Activated CD4-positive, alpha-beta T cell treated with anti-CD3 and anti-CD28 coated beads, Interleukin-2, amount 50 U/mL, for 16 hours (primary cell): ENCODE results near the gene NFAM1.

Experiments used
- DNase-seq: peaks from one replicate; pipeline ENCODE4 v3.0.0-alpha.2; 2020

NFAM1 gene

DNA sequence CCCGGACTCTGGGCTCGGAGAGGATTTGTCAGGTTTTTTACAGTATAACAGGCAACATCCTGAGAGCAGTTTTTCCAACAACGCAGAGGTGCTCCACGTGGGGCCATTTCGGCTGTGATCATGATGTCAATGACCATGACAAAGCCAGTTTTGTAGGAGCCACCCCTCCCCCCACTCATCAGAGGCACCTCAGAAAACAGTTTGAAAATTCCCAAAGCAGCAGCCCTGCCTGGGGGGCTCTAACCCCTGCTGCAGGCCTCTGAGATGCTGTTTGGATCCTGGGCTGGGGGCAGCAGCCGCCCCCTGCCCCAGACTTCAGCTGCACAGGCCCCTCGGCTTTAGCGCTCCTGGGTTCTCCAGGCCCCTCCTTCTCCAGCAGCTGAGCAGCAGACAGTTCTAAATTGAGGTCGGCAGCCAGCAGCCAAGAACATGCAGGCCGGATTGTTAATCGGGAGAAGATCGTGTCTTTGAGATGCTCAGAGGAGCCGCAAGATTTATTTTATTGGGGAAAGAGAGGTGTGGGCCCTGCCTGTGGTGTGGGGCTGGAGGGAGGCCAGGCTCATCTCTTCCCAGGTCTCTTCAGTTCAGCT is 19.4 kb downstream of the NFAM1 start:
- DNase-seq = no peak

DNA sequence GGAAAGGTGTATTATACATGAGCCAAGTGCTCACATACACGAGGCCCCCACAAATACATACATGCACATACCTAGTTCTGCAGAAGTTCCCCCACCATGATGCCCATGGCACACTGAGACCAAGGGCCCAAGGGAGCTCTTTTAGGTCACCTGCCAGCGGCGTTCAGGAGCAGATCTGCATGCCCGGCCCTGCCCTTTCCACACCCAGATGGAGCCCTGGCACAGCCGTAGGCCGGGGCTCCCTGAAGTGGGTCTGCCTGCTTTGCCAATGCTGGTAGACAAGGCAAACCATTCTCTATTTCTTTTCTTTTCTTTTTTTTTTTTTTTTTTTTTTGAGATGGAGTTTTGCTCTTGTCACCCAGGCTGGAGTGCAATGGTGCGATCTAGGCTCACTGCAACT is 21.5 kb downstream of the NFAM1 start:
- no peak for DNase-seq

DNA sequence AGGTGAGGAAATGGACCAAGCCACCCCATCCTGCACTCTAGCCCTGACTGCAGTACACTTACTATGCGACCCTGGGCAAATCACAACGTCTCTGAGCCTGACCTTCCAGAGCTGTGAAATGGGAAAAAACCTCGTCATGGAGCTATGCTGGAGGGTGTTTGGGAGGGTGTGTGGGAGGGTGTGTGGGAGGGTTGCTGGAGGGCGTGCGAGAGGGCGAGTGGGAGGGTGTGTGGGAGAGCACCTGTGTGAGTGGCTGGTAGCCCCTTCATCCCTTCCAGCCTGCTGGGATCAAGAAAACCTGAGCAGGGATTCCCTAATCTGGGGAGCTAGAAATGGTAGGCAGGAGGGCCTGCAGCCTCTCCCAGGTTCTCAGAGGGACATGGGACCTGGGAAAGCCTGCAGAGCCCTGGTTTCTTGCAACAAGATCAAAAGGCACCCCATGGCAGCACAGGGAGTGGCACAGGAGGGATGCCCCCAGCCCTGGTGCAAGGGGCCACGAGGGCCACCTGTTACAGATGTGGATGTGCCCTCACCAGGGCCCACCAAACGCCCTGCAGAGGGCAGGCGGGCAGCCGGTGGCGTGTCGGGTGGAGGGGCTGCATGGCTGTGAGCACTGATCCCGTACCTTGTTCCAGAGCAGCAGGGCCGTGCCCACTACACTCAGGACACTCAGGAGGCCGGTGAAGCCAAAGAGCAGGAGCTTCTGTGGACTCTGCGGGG is 23.2 kb downstream of the NFAM1 start:
- DNase-seq = no peak

DNA sequence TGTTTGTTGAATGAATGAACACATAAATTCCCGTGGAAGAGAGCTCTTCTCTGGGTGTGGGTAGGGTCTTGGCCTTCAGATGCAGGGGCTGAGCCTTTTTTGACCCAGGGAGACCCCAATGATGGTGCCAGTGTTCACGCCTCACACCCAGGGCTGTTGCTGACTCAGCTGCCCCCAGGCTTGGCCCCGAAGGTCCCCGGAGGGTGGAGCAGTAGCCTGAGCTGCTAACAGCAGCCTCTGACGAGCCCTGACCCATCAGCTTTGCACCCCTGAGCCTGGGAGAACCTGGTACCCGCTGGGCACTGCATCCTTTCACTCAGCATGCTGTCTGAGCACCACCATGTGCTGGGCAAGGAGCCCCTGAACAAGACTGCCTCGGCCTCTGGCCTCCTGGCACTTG is 23.9 kb downstream of the NFAM1 start:
- no peak for DNase-seq

DNA sequence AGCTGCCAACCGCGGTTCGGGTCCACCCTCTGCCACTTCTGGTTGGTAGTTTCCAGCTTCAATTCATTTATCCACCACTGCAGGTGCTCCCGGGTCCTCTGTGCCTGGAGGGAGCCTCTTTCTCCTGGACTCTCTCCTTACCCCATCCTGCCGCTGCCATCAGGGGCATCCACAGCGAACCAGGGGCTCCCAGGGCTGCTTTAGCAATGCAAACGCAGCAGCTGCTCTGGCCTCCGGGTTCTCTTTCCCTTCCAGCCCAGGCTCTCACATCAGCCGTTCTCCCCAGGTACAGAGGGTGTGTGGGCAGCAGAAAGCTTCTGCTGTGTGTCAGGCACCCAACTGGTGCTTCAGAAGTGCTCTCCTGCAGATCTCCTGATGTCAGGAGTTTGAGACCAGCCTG is 27.9 kb downstream of the NFAM1 start:
- no peak for DNase-seq

DNA sequence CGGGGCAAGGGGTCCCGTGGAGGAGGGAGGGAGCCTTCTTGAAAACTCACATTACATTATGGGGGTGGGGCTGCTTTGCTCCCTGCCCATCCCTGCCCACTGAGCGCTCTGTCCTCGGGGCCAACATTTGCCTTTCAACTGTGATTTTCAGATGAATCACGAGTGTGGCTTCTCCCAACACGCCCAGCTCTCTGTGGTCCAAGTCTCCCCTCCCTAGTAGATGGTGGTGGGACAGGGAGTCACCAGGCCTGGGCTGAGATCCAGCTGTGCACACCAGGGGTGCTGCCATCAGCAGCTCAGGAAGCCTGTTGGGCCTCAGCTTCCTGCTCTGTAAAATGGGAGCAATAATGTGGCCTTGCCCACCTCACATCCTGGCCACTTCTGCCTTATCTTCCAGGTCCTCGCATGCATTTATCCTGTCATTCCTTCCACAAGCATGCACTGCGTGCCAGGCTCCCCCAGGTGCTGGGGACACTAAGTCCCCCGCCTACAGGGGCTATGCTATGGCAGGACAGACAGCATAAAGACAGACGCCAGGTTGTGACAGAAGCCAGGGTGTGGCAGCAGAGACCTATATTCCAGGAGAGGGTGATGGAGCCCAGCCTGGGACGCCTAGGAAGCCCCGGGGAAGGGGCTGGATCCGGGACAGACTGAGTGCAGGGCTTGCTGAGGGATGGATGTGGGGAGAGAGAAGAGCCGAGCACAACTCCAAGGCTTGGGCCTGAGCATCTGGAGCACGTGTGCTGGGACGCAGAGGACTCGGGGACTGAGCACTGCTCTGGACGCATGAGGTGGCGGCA is 30.5 kb downstream of the NFAM1 start:
- DNase-seq = no peak

DNA sequence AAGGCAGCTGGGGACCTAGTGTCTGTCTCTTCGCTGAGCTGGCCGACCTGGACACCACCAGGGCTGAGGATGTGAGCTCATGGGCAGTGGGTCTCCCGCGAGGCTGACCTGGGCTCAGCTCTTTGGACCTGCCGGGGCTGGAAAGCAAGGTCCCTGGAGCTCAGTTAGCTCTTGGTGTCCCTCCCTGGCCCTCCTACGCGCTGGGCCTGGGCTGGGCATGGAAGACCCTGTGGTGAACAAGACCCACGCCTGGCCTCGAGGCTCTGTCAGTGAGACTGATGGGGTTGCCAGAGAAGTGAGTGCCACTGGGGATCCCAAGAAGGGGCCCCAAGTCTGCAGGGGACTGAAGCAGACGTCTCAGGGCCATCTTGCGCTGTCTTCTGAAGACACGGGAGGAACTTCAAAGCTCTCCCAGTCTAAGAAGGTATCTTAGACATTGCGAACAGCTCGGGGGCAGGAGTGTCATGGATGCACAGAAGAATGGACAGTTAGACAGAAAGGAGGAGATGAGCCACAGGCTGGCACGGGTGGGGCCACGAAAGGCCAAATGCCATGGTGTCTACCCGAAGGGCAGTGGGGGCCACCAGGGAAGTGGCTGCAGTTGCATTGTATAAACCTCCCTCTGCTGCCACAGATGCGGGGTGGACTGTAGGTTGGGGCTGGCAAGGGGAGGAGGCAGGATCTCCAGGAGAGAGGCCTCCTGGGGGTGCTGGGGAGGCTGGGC is 31.2 kb downstream of the NFAM1 start:
- no peak for DNase-seq

DNA sequence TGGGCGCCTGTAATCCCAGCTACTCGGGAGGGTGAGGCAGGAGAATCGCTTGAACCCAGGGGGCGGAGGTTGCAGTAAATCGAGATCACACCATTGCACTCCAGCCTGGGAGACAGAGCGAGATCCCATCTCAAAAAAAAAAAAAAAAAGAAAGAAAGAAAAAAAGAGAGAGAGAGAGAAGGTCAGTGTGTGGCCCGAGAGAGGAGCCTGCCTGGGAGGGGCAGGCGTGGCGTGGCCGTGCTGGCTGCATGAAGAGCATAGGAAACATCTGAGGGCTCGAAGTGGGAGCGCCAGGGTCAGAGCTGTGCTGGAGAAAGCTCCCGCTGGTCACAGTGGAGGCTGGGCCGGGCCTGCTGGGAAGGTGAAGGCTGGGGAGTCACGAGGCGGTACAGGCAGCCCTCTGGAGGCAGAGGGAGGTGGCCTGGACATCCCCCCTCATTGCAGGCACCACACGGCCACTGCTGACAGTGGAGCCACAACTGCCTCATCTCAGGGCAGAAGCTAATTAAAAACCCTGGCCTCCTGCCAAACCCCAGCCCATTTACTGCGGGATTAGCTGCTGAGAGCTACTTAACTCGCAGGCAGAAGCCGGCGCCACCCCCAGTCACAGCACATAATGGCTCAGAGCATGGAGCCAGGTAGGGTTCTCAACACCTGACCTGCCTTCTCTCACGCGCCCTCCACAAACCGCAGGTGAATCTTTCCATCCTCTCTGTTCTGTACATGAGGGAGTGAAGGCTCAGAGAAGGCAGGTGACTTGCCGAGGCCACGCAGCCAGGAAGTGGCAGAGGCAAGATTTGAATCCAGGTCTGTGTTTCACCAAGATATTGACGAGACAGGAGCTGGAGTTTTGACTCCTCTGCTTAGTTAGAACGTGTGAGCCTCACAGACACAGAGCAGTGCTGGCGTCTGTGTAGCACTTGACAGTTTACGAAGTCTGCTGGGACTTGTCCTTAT is 32.6 kb downstream of the NFAM1 start:
- no peak for DNase-seq

DNA sequence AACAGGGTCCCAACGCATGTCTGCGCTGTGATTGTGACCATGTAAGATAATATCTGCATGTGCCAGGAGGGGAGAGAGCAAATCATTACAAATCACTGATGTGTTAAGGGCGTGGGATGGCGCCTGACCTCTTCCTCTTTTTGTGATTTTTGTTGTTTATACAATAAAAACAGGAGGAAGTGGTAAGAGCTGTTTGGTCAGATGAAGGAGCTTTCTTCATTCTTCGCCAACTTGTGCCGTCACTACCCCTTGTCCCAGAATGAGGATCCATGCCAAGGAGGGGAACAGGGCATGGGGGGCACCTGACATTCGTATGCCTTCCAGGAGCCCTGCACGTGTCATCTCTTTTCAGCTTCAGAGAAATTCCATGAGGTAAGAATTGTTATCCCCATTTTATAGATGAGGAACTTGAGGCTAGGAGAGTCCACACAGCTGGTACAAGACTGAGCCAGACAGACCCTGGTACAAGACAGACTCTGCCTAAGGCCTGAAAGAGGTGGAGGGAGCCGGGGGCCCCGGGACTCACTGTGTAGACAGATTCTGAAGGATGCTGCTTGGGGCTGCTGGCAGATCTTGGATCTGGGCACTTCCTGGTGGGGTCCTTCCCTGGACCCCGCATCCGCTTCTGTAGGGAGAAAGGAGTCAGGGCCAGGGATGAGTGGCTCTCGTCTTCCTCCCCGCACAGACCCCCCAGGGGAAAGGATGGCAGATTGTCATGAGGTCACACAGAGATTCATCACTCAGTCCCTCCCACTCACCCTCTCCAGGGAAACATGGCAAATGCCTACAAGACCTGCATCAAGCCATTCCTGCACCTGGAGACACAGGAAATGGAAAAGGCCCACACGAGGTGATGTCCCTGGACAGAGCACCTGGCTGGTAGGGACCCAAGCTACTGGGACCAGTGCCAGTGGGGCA is 34.6 kb downstream of the NFAM1 start:
- DNase-seq = no peak

DNA sequence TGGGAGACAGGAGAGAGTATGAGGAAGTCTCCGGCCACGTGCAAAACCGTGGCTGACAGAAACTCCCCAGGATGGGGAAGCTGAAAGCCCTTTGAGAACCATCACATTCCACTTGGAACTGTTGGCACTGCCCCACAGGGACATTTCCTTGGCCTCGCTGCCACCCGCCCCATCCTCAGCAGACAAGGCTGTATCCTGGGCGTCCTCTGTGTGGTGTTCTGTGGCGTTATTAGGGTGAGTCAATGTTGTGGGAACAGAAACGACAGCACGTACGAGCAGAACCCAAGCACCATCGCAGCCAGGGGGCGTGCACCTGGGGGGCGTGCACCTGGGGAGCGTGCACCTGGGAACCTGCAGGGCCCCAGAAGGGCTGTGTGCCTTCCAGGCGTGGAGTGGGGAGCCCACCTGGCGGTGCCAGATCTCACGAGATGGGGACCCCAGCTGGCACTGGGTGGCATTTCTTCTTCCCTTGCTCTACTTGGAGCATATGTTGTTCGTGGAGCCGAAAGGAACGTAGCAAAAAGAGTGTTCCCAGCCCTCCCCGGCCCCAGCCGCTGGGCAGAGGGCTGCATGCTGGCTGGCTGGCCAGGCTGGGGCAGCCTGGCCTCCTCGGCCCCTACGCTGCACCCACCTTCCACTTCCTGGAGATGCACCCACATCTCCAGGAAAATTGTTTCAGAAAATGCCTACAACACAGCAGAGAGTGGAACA is 35.4 kb downstream of the NFAM1 start:
- no peak for DNase-seq

DNA sequence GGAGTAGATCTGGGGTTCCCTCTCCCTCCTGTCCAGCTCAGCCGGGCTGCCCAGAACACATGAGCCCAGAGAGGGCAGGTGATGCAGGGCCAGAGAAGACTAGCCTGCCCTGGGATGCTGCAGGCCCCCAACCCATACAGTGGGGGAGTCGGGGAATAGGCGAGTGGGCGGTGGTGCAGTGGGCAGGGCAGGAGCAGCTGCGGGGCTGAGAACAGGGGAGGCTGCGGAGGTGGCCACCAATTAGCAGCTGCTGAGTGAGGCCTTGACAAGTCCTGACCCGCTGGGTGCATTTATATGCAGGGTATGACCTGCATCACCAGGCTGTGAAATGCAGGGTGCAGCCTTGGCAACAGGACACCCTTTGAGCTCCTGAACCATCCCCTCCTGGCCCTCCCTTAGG is 43.1 kb downstream of the NFAM1 start:
- DNase-seq = no peak

DNA sequence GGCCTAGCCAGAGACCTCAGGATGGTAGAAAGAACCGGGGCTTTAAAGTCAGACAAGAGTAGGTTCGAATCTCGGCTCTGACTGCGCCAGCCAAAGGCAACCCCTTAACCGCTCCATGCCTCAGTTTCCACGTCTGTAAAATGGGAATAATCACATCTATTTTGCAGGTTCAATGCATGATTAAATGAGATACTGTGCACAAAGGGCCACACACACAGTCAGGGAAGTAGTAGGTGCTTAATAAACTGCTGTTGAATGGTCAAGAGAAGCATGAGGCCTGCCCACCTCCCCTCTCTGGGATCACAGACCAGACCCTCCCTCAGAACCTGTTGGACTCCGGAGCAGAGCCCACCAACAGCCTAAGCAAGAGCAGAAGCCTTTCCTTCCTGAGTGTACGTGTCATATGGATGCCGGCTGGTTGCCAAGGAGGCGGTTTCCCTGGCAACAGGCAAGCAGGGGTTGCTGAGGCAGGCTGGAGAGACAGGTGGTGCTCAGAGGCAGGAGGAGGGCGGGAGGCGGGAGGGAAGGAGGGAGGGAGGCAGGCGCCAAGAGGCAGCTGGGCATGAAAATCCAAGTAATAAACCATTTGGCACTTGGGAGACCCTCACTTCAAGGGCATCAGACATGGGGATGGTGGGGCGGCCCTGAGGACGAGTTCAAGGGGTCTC is 43.9 kb downstream of the NFAM1 start:
- DNase-seq = no peak

DNA sequence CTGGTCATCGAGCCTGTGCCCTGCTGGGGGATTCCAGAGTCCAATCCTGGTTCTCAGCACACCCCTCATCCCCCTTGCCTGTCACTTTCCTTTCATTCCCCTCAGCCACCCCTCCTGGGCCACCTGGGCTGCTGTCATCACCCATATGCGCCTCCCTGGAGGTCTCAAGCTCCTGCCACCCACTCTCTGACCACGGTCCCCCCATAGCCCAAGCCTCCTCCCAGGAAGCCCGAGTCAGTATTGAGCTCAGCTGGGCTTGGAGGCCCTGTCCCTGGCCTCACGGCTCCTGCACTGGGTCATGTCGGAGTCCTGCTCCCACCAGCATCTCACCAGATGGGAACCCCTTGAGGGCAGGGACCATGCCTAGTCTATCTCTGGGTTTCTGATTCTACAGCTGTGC is 44.6 kb downstream of the NFAM1 start:
- DNase-seq = no peak

DNA sequence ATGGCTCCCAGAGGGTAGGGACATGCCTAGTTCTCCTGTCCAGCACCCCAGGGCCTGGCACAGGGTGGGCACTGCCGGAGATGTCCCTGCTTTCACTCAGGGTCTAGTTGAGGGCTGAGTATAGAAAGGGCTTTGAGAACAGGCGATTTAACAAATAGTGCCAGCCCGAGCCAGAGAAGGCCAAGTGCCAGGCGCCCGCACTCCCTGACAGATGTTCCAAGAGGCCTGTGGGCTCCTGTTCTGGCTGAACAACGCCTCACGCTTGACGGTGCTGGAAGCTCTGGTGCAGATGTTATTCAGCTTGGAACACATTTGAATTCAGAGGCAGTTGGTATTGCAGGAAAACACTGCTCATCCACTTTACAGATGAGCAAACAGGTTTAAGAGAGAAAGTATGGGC is 46.5 kb downstream of the NFAM1 start:
- no peak for DNase-seq

DNA sequence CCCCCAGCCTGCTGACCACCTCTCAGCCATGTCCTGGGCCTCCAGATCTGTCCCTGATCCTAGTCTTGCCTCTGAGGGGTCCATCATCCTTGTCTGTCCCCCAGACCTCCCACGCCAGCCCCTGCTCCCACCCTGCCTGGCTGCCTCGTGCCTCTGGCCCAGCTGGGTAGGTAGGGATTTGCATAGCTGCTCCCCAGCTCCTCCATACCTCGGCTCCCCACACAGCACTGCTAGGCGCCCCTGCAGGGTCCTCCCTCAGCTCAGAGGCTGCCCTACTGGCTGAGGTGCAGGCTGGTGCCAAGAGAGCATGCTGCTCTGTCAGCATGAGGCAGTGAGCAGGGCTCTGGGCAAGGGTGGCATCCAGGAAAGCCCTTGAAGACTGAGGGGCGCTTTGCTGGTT is 47.7 kb downstream of the NFAM1 start:
- DNase-seq = no peak

DNA sequence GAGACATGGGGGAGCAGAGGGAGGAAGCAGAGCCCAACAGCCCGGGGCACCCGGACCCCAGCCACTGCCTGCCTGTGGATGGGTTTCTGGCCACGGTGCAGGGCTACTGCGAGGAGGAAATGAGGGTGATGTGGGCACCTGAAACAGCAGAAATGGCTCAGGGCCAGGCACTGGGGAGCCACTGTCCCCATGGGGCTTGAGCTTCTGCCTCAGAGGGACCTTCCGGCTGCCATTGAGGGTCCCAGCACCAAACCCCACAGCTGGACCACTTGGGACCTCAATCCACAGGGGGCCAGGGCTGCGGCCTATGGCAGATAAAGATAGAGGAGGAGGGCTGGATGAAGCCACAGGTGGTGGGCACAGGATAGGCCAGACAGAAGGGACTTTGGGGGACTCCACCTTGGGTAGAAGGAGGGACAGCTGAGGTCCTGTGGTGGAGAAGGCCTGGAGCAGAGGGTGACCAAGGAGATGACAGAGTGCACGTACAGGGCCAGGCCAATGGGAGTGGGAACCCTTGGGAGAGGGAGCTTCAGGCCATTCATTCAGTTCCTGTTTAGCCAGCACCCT is 48.3 kb downstream of the NFAM1 start:
- no peak for DNase-seq

DNA sequence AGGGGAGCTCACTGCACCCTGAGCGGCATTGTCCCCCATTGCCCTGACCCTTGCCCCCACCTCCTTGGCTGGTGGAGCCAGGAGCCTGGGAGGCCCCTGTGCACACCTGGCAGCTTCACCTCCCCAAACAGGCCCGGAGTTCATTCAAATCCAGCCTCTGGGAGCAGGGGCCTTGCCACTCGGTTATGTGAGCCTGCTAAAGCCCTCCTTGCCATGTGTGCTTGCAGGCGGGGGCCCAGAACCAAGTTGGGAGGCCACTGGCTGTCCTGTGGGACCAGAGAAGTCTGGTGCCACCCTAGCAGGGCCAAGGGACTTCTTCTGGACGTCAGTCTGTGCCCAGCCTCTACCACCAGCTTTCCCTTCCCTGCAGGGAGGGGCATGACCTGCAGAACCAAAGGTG is 48.9 kb downstream of the NFAM1 start:
- DNase-seq = no peak

DNA sequence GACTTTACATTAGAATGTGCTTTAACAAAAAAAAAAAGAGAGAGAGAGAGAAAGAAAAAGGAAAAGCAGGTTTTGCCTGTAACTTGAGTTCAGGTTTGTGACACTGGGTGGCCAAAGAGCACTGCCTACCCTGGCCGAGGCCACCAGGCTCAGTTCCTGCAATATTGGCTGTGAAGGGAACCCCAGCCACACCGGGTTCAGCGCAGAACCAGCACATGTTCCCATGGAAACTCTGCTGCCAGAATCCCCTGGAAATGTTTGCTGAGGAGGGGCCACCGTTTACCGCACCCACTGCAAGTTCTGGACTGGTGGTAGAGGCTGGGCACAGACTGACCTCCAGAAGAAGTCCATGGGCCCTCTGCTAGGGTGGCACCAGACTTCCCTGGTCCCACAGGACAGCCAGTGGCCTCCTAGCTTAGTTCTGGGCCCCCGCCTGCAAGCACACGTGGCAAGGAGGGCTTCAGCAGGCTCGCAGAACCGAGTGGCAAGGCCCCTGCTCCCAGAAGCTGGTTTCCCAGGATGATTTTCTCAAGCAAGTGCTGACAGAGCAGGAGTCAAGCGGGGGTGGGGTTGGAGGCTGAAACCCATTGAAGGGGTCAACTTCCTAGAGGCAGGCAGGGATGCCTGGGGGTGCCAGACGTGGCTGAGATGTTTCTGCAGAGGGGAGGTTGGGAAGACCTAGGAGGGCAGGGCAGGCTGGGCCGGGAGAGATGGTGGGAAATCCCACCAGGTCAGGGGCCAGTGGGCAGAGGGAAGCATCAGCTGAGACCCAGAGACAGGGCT is 51.2 kb downstream of the NFAM1 start:
- no peak for DNase-seq
